Measurements from ENCODE around the gene TNIK.

TNIK gene

DNA sequence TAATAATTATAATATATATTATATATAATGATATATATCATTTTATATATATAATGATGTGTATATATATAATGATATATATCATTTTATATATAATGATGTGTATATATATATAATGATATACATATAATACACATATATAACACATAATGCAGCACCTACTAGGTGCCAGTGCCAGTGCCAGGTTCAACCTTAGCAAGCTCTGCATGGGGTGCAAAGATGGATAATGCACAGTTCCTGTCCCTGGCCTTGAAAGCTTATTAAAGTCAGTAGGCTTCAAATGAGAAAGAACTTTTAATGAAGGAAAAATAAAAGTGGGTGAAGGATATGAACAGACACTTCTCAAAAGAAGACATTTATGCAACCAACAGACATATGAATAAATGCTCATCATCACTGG is 240.9 kb downstream of the TNIK start:
- Histone ChIP-seq H3K27me3 (ENCODE audit: control insufficient read depth in 1 of 2, insufficient read depth in 1 of 2, low read length in 2 of 2) (no peaks in the 10 kb centered on the region), H3K14ac (ENCODE audit: low read length in 2 of 2) (no peak overlapping the region), H3K9ac (ENCODE audit: low read length) (no peak overlapping the region), H3K18ac (ENCODE audit: low read depth in 1 of 2, low read length in 2 of 2) (no peak overlapping the region), H2BK12ac (ENCODE audit: low read length in 2 of 2) (no peak overlapping the region), H2BK120ac (ENCODE audit: low read depth, low read length) (no peak overlapping the region), H3K36me3 (ENCODE audit: control insufficient read depth in 1 of 2, insufficient read depth in 2 of 2, low read depth in 1 of 2, low read length in 2 of 2) (peaks cover 0 to 3% of the 10 kb centered on the region in 2 experiments), H3K4ac (ENCODE audit: low read depth in 1 of 2, low read length in 2 of 2) (no peak overlapping the region), H4K91ac (ENCODE audit: low read length) (no peak overlapping the region), H3K4me1 (ENCODE audit: control insufficient read depth, insufficient read depth, low read depth, low read length) (no peaks in the 10 kb centered on the region), H3K4me3 (ENCODE audit: insufficient read depth in 1 of 2, low read depth in 1 of 2, low read length in 2 of 2) (no peak overlapping the region), H2BK15ac (ENCODE audit: low read depth, poor library complexity, severe bottlenecking) (no peak overlapping the region), H4K8ac (ENCODE audit: low read length) (no peak overlapping the region), H3K27ac (ENCODE audit: low read length, poor library complexity, severe bottlenecking) (no peak overlapping the region), H3K23ac (ENCODE audit: low read length in 2 of 2) (no peak overlapping the region), H3K79me1 (replicated peaks; ENCODE audit: low read length, poor library complexity, severe bottlenecking) (peaks cover 5% of the 10 kb centered on the region), H2AFZ (ENCODE audit: low read depth, low read length) (no peak overlapping the region), H2BK5ac (ENCODE audit: low read depth, low read length, poor library complexity, severe bottlenecking) (no peak overlapping the region), H2AK5ac (ENCODE audit: low read length, severe bottlenecking) (no peak overlapping the region), H3K4me2 (ENCODE audit: low read length, poor library complexity, severe bottlenecking) (no peak overlapping the region), H3K9me3 (ENCODE audit: control insufficient read depth, low read length) (no peaks in the 10 kb centered on the region)
- DNase-seq, result no peak

DNA sequence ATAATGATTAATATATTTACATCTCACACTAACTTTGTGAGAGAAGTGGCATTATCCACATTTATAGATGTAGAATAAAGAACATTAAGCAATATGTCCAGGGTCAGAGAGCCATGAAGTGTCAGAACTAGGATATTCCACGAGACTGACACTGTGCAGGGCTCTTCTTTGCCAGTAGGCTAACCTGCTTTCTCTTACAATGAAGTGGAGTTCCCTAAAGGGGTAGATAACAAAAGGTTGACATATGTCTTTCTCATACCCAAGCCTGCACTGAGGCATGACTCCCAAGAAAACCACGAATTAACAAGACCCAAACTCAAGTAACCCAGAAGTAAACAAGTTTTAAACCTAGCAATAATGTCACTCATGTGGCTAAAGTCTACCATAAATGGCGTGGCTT is 242.1 kb downstream of the TNIK start:
- 46% methylated on average over 2 of the region's 3 CpGs for WGBS
- H3K27me3 ChIP-seq (ENCODE audit: control insufficient read depth in 1 of 2, insufficient read depth in 1 of 2, low read length in 2 of 2), result no peaks in the 10 kb centered on the region
- H2BK5ac ChIP-seq (ENCODE audit: low read depth, low read length, poor library complexity, severe bottlenecking), result no peak overlapping the region

DNA sequence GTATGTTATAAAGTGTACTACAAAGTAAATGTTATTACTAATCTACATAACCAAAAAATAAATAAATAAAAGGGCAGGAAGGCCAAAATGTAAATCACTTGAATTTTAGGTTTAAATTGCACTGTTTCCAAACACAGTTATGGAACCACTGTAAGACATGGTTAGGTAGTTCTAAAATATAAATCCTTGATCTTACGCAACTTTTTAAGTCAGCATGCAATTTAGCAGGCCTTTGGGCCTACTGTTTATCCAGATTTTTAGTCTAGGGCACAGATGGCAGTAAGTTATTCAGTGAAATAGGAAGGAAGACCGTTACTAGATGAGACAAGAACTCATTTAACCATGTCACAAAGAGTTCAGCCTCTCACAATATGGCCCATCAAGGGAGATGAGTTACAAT is 246.3 kb downstream of the TNIK start:
- H2BK15ac ChIP-seq (ENCODE audit: low read depth, poor library complexity, severe bottlenecking), result no peak overlapping the region
- no peak overlapping the region for H4K8ac ChIP-seq (ENCODE audit: low read length)
- no peak overlapping the region for H2BK12ac ChIP-seq (ENCODE audit: low read length in 2 of 2)
- H3K27me3 ChIP-seq (ENCODE audit: control insufficient read depth in 1 of 2, insufficient read depth in 1 of 2, low read length in 2 of 2), result peaks cover 0 to 4% of the 10 kb centered on the region in 2 experiments
- no peak overlapping the region for H2AK5ac ChIP-seq (ENCODE audit: low read length, severe bottlenecking)
- no peaks in the 10 kb centered on the region for H3K36me3 ChIP-seq (ENCODE audit: control insufficient read depth in 1 of 2, insufficient read depth in 2 of 2, low read depth in 1 of 2, low read length in 2 of 2)
- H3K4ac ChIP-seq (ENCODE audit: low read depth in 1 of 2, low read length in 2 of 2), result no peak overlapping the region
- H3K23ac ChIP-seq (ENCODE audit: low read length in 2 of 2), result no peak overlapping the region
- H3K14ac ChIP-seq (ENCODE audit: low read length in 2 of 2), result no peak overlapping the region
- no peak overlapping the region for H3K4me3 ChIP-seq (ENCODE audit: insufficient read depth in 1 of 2, low read depth in 1 of 2, low read length in 2 of 2)
- H2BK5ac ChIP-seq (ENCODE audit: low read depth, low read length, poor library complexity, severe bottlenecking), result no peak overlapping the region
- H2BK120ac ChIP-seq (ENCODE audit: low read depth, low read length), result no peak overlapping the region
- H2AFZ ChIP-seq (ENCODE audit: low read depth, low read length), result no peak overlapping the region
- no peak overlapping the region for H3K27ac ChIP-seq (ENCODE audit: low read length, poor library complexity, severe bottlenecking)
- DNase-seq, result no peak
- WGBS, result 100% methylated on average over 1 of the region's 2 CpGs
- no peak overlapping the region for H3K9ac ChIP-seq (ENCODE audit: low read length)
- no peak overlapping the region for H3K18ac ChIP-seq (ENCODE audit: low read depth in 1 of 2, low read length in 2 of 2)
- H3K4me1 ChIP-seq (ENCODE audit: control insufficient read depth, insufficient read depth, low read depth, low read length), result no peaks in the 10 kb centered on the region
- no peaks in the 10 kb centered on the region for H3K9me3 ChIP-seq (ENCODE audit: control insufficient read depth, low read length)
- H3K4me2 ChIP-seq (ENCODE audit: low read length, poor library complexity, severe bottlenecking), result no peak overlapping the region
- H4K91ac ChIP-seq (ENCODE audit: low read length), result no peak overlapping the region
- peaks cover 16% of the 10 kb centered on the region for H3K79me1 ChIP-seq (replicated peaks; ENCODE audit: low read length, poor library complexity, severe bottlenecking)

More for the DNA sequence above, 242.1 kb downstream of the TNIK start:
- no peak overlapping the region for H3K23ac ChIP-seq (ENCODE audit: low read length in 2 of 2)
- no peak overlapping the region for H4K91ac ChIP-seq (ENCODE audit: low read length)
- H2BK120ac ChIP-seq (ENCODE audit: low read depth, low read length), result no peak overlapping the region
- no peak overlapping the region for H2BK12ac ChIP-seq (ENCODE audit: low read length in 2 of 2)
- H4K8ac ChIP-seq (ENCODE audit: low read length), result no peak overlapping the region
- no peak overlapping the region for H3K4me2 ChIP-seq (ENCODE audit: low read length, poor library complexity, severe bottlenecking)
- no peak overlapping the region for H3K4me3 ChIP-seq (ENCODE audit: insufficient read depth in 1 of 2, low read depth in 1 of 2, low read length in 2 of 2)
- no peaks in the 10 kb centered on the region for H3K36me3 ChIP-seq (ENCODE audit: control insufficient read depth in 1 of 2, insufficient read depth in 2 of 2, low read depth in 1 of 2, low read length in 2 of 2)
- no peak overlapping the region for H3K14ac ChIP-seq (ENCODE audit: low read length in 2 of 2)
- H3K9ac ChIP-seq (ENCODE audit: low read length), result no peak overlapping the region
- H3K18ac ChIP-seq (ENCODE audit: low read depth in 1 of 2, low read length in 2 of 2), result no peak overlapping the region
- no peak overlapping the region for H3K27ac ChIP-seq (ENCODE audit: low read length, poor library complexity, severe bottlenecking)
- H3K9me3 ChIP-seq (ENCODE audit: control insufficient read depth, low read length), result no peaks in the 10 kb centered on the region
- no peak for DNase-seq
- no peak overlapping the region for H2BK15ac ChIP-seq (ENCODE audit: low read depth, poor library complexity, severe bottlenecking)
- H2AK5ac ChIP-seq (ENCODE audit: low read length, severe bottlenecking), result no peak overlapping the region
- no peaks in the 10 kb centered on the region for H3K4me1 ChIP-seq (ENCODE audit: control insufficient read depth, insufficient read depth, low read depth, low read length)
- H3K4ac ChIP-seq (ENCODE audit: low read depth in 1 of 2, low read length in 2 of 2), result no peak overlapping the region
- H2AFZ ChIP-seq (ENCODE audit: low read depth, low read length), result no peak overlapping the region
- peaks cover 6% of the 10 kb centered on the region for H3K79me1 ChIP-seq (replicated peaks; ENCODE audit: low read length, poor library complexity, severe bottlenecking)

DNA sequence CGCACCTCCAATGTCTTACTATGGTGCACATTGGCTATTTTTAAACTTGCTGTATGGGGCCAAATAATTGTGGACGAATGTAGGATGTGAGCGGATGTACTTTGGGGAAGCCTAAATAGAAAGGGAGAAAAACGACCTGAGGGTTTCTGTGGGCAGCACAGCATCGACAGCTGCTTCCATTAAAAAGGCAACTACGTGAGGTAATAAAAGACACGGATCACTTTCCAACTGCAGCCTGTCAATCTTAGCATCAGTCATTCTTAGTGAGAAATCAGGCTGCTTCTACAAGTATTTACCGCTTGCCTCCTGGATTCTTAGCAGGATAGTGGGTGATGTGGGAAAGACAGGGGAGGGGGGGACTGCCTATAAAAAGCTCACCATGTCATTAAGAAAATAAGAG is 247.0 kb downstream of the TNIK start:
- H3K27me3 ChIP-seq (ENCODE audit: control insufficient read depth in 1 of 2, insufficient read depth in 1 of 2, low read length in 2 of 2), result peaks cover 0 to 4% of the 10 kb centered on the region in 2 experiments
- H2BK12ac ChIP-seq (ENCODE audit: low read length in 2 of 2), result no peak overlapping the region
- no peak overlapping the region for H3K18ac ChIP-seq (ENCODE audit: low read depth in 1 of 2, low read length in 2 of 2)
- H2AFZ ChIP-seq (ENCODE audit: low read depth, low read length), result no peak overlapping the region
- no peak overlapping the region for H3K9ac ChIP-seq (ENCODE audit: low read length)
- 87% methylated on average over 7 of the region's 8 CpGs for WGBS
- peaks cover 16% of the 10 kb centered on the region for H3K79me1 ChIP-seq (replicated peaks; ENCODE audit: low read length, poor library complexity, severe bottlenecking)
- H3K4me2 ChIP-seq (ENCODE audit: low read length, poor library complexity, severe bottlenecking), result no peak overlapping the region
- no peak overlapping the region for H3K14ac ChIP-seq (ENCODE audit: low read length in 2 of 2)
- no peak overlapping the region for H2BK120ac ChIP-seq (ENCODE audit: low read depth, low read length)
- H3K36me3 ChIP-seq (ENCODE audit: control insufficient read depth in 1 of 2, insufficient read depth in 2 of 2, low read depth in 1 of 2, low read length in 2 of 2), result no peaks in the 10 kb centered on the region
- H4K8ac ChIP-seq (ENCODE audit: low read length), result no peak overlapping the region
- no peak overlapping the region for H3K23ac ChIP-seq (ENCODE audit: low read length in 2 of 2)
- no peak for DNase-seq
- no peak overlapping the region for H3K4ac ChIP-seq (ENCODE audit: low read depth in 1 of 2, low read length in 2 of 2)
- no peaks in the 10 kb centered on the region for H3K4me1 ChIP-seq (ENCODE audit: control insufficient read depth, insufficient read depth, low read depth, low read length)
- H2BK15ac ChIP-seq (ENCODE audit: low read depth, poor library complexity, severe bottlenecking), result no peak overlapping the region
- no peak overlapping the region for H2BK5ac ChIP-seq (ENCODE audit: low read depth, low read length, poor library complexity, severe bottlenecking)
- H3K9me3 ChIP-seq (ENCODE audit: control insufficient read depth, low read length), result no peaks in the 10 kb centered on the region
- H3K4me3 ChIP-seq (ENCODE audit: insufficient read depth in 1 of 2, low read depth in 1 of 2, low read length in 2 of 2), result no peak overlapping the region
- H3K27ac ChIP-seq (ENCODE audit: low read length, poor library complexity, severe bottlenecking), result no peak overlapping the region
- no peak overlapping the region for H2AK5ac ChIP-seq (ENCODE audit: low read length, severe bottlenecking)
- no peak overlapping the region for H4K91ac ChIP-seq (ENCODE audit: low read length)
